Epidermal melanocyte (primary cell): ENCODE results near the gene CRIP2.
A peak's percentile ranks its signal among the peaks of the same experiment; 100 is the strongest.

Source experiments
- DNase-seq: peaks from one replicate; pipeline ENCODE4 v3.0.0; 2011; ENCODE audit warnings: low spot score; ENCODE audit not compliant: insufficient read length

The CRIP2 gene

DNA sequence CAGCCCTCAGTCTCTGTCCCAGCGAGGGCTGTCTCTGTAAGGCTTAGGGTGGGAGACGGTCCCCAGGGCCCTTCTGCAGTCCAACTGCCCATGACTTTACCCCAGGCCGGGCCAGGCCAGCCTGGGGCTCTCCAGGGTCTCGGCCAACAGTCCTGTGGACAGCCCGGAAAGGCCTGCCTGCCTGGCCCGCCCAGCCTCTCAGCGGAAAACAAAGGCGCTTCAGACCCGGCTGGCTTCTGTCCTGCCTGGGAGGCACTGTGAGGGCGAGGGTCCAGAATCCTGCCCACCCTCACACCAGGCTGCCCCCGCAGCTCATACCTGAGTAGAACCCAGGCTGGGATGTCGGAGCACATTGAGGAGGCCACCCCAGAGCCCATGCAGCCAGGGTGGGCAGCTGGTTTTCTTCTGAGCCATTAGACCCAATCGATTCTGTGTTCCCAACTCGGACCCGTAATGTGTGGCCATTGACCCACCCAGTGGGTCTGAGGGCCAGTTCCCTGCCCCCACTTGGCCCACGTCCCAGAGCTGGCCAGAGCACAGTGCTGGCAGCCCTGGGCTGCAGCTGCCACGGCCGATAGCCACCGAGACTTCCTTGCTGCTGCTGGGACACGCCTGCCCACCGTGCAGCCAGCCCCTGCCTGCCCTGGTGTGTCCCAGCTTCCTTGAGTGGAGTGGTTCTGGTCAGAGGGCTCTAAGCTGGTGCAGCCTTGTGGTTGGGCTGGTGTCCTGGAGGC, 1.6 kb downstream of the CRIP2 start:
- peak; percentile 89 for DNase-seq

DNA sequence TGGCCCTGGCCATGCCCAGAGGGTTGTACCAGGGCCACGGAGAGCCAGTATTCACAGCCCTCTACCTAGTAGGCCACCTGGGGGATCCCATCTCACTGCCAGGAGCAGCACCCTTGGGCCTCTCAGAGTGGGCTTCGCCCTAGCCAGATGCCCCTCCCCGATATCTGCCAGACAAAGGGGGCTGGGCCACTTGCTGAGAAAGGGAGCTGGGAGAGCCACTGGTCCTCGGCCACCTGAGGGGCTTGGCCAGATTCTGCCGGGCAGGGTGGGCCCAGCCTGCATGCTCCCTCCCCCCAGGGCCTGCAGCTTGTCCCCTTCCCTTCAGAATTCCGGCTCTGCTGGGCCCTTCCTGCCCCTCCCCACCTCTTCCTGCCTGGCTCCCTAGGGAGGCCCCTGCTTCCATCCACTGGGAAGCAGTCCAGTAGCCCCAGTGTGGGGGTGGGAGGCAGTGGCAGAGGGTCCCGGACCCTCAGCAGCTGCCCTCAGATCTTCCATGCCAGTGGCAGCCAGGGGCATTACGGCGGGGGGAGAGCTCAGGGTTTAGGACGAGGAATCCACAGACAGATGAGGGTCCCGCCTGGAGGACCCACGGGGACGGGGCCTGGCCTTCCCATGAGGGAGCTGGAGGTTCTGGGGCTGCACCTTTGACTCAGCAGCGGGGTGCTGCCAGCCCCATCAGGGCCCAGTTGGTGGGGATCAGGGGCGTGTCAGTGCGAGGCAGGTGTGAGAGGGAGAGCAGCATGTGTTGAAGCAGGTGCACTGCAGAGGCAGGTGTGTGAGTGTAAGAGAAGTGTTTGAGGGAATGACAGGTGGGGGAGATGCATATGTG, 2.4 kb downstream of the CRIP2 start:
- no peak for DNase-seq

DNA sequence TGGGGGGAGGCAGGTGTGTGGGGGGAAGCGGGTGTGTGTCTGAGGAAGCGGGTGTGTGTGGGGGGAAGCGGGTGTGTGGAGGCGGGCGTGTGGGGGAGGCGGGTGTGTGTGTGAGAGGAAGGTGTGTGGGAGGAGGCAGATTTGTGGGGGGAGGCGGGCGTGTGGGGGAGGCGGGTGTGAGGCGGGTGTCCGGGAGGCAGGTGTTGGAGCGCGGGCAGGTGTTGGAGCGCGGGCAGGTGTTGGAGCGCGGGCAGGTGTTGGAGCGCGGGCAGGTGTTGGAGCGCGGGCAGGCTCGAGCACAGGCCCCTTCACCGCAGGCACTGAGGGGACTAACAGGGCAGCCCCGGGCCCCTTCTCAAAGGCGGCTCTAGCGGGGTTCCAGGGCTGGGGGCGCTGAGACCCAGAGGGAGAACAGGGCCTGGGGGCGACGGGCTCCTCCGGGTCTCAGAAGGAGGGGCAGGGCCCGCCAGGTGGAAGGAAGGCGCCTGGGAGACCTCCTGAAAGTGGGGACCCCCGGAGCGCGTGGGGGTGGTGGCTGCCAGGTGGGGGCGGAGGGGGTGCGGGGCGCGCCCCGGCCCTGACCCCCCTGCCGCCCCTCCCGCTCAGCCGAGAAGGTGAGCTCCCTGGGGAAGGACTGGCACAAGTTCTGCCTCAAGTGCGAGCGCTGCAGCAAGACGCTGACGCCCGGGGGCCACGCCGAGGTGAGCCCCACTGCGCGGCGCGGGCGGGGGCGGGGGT, 3.2 kb downstream of the CRIP2 start:
- no peak for DNase-seq

DNA sequence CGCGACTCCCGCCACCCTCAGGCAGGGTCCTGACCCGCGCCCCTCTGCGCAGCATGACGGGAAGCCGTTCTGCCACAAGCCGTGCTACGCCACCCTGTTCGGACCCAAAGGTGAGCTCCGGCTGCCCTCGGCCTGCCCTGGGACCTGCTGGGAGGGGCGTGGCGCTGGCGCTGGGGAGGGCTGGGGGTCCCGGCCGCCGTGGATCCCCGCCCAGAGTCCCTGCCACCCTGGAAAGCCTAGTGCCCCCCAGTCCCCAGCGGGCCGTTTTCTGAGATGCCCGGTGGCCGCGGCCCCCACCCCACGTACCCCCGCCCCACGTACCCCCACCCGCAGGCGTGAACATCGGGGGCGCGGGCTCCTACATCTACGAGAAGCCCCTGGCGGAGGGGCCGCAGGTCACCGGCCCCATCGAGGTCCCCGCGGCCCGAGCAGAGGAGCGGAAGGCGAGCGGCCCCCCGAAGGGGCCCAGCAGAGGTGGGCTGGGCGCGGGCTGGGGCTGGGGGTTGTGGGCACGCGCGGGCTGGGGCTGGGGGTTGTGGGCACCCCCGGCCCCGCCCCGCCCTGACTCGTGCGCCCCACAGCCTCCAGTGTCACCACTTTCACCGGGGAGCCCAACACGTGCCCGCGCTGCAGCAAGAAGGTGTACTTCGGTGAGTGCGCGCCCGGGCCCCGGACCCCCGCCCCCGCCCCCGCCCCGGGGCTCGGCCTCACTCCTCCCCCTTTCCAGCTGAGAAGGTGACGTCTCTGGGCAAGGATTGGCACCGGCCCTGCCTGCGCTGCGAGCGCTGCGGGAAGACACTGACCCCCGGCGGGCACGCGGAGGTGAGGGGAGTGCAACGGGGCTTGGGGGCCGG, 4.0 kb downstream of the CRIP2 start:
- DNase-seq = no peak

DNA sequence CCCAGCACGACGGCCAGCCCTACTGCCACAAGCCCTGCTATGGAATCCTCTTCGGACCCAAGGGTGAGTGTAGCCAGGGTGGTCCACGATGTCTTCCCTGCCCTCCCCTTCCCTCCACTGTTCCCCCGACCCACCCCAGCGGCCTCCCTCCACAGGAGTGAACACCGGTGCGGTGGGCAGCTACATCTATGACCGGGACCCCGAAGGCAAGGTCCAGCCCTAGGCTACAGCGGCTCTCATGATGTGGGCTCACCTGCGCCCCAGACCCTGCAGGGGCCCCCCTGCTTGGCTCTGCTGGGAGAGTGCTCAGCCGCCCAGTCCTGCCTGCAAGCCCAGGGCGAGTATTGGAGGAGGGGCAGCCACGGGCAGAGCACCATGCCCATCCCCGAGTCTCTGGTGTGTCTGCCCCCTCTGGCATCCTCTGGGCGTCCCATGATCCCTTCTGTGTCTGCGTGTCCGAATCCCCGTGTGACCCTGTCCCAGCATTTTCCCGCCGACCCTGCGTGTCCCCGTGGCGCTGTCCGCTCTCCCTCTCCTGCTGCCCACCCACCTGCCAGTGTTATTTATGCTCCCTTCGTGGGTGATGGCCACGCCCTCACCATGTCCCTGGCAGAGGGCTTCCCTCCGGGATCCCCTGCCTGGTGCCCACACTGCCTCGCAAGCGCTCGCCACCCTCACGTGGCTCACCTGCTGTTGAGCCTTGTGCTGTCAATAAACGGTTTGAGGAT, 5.0 kb downstream of the CRIP2 start:
- no peak for DNase-seq

DNA sequence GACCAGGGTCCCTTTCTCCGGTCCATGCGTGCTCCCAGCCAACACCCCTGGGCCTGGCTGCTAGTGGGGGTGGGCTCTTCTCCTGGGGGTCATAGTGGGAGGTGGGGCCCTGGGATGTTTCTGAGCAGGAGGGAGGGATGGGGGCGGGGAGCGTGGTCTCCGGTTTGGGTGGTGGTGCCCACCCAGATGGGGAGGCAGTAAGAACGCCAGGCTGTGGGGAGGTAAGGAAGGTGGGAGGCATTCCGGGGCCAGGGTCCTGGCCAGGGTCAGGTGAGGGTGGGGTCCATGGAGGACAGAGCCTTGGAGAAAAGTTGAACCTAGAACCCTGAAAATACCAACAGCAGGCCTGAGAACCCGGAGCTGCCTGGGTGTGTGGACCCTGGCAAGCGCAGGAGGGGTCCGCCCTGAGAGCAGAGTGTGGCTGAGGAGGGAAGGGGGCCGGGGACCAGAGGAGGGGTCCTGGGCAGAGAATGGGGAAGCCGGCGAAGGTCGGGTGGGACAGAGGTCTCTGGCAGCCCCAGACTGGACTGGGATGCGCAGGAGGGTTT, 5.7 kb downstream of the CRIP2 start:
- DNase-seq = no peak

DNA sequence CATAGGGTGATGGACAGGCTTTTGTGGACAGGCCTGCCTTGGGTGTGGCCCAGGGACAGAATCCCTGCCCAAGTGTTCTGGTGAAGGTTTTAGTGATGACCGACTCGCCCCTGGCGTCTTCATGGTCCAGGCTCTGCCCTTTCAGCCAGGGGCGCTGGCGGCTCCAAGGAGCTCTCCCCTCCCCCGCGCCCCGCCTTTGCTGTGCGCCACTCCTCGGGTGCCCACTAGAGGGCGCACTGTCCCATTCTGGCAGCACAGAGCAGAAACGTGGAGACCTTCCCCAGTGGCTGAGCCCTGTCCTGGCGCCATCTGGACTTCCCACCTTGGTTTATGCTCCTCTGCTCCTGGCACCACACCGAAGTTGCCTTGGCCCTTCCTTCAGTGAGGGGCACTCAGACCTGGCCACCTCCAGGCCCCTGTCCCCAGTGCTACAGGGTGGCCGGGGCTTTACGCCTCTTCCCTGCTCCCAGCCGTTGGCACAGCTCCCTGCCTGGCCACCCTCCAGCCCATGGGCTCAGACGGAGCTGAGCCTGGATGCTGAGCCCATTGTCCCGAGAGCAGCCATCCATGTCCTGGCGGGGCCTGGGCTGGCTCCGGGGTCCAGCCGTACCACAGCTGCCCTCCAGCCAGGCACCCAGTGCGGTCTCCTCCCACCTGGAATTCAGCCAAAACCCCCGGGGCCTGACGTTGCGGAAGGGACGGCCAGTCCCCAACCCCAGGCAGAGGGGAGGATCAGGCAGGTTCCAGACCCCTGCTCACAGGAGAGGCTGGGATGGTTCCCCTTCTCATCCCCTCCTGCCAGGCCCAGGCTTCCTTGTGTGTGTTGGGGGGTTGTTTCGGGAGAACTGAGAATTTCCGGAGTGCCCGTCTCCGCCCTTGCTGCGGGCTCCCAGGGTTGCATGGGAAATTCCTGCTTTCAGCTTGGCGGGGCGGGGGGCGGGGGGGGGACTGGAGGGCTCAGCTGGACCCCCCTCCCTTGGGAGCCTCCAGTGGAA, 6.5 kb downstream of the CRIP2 start:
- DNase-seq = peak; percentile 98

DNA sequence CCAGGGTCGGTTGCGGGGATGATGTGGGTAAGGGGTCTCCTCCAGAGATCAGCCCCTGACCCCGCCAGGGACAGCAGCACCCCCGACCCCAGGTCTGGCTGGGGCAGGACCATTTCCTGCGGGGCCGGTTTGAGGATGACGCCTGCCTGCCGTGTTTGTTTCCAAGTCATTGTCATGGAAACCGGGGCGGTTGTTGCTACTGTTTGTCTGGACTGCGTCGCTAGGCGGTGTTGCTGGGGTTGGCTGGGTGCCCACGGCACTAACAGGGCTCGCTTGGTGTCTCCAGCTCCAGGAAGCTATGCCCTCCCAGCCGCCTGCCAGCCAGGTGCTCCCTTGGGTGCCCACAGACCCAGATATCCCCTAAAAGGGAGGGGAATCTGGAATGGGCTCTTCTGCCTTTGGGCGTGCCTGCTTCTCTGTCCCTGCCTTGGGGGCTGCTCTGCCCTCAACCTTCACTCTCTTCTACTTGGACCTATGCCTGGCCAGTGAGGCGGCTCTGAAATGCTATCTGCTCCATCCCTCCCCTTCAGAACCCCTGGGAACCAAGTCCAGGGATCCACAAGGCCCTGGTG, 7.4 kb downstream of the CRIP2 start:
- peak; percentile 99 for DNase-seq

DNA sequence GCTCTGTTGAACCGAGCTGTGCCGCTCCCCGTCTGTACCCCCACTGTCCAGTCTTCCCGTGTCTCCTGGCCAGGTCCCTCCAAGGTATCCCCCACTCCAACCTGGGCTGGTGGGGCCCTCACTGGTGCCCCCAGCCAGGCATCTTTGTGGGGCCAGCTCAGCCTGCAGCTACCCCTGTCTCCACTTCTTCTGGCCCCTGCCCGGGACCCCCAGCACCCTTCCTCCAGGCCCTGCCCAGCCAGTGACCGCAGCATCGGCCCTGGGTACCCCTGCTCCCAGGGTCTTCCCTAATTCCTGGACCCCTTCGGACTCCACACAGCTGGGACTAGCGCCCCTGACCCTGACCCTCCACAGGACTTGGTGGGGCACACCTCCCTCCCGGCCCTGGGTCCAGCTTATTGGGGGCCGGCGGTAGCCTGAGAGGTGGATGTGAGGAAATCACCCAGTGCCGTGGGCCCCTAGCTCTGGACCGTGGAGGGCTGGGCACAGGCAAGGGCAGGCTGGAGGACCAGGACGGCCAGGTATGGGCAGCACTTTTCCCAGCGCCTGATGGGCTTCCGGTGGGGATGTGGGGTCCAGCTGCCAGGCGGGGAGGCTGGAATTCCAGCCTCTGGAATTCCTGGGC, 8.0 kb downstream of the CRIP2 start:
- no peak for DNase-seq

DNA sequence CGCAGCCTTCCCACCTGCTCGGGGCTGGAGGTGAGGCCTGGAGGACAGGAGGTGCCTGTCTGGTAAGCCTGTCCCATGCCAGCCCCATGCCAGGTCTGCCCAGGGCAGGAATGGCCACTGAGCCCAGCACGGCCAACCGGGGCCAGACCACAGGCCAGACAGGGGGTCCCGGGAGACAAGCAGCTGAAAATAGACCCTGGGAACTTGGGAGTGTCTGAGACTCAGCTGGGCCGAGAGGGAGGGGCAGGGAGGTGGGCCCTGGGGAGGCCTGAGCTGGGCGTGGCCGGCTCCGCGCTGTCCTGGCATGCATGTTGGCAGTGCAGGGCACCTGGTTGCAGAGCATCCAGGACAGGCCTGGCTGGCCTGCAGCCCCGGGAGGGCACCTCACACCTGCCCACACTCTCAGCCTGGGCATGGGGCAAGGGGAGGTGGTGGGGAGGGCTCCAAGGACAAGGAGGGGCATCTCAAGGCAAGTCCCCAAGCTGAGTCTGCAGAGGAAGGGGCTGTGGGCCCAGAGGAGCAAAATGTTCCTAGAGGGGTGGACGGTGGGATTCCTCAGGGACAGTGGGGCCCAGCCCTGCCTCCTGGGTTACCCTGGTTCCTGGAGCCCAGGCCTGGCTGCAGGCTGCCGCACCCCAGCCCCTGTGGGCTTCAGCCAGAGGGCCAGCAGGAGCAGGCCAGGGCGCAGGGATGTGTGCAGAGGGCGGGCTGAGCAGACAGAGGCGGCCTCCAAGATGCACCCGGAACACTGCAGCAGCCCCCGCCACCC, 8.9 kb downstream of the CRIP2 start:
- DNase-seq = no peak

DNA sequence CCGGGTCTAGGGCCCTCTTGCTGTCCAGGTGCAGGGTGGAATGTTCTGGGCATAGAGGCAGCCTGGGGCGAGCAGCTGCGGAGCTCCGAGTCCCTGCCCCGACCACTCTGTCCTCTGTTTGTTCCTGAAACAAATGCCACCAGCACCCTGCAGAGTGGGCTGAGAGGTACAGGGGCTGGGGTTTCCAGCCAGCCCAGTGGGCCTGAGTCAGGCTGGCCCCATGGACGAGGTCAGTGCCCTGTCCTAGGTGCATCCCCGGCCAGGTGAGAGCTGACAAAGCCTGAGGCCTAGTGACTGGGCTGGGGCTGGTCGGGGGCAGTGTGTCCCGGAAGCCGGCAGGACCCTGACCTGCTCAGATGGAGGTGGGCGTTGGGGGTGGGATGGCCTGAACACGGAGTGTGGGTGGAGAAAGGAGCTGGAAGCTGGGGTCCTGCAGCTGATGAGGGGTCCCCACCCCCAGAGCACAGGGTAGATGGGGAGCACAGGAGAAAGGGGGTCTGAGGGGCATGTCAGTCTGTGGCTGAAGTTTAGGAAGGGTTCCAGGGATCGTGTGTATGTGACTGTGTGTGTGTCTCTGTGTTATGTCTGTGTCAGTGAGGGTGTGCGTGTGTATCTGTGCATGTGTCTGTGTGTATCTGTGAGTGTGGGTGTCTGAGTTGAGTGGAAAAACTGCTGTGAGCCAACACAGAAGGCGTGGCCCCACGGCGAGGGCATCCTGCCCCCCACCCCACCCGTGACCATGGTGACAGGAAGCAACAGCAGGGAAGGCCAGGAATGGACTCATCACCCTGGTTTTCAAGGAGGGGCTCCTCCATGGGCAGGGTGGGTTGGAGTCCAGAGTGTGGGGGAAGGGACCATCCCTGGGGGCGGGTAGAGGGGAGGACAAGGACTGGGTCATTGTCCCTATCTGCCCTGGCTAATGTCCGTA, 9.7 kb downstream of the CRIP2 start:
- no peak for DNase-seq

DNA sequence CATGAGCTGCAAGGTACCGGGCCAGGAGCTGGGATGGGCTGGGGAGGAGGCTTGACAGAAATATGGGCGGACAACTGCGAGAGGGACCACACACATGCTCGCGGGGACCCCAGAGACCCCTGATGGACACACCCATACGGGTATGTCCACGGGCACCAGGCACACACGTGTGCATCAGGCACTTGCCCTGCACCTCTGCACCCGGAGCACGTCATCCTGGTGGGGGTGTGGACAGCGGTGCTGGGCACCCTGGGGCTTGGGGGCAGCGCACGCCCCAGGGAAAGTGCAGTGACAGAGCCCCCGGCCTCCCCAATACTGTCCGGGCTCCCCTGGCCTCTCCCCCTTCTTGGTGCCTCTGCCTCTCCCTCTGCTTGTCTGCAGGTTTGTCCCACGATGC, 10.4 kb downstream of the CRIP2 start:
- DNase-seq = no peak

DNA sequence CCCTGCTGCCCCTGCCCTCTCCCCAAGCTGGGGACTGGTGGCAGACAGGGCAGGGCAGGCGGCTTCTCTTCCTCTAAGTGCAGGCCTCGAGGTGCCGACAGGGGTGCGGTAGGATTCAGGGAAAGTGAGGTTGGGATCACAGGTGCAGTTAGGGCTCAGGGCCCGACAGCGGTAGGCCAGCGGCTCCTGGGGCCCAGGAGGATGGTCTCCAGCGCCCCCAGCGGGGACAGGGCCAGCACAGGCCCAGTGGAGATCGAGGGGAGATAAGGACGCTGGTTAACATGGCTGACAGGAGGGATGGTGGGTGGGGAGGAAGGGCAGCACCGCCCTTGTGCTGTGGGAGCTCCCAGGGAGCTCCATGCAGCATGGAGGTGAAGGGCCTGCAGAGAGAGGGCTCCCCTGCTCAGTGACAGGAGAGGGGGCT, 11.1 kb downstream of the CRIP2 start:
- no peak for DNase-seq

DNA sequence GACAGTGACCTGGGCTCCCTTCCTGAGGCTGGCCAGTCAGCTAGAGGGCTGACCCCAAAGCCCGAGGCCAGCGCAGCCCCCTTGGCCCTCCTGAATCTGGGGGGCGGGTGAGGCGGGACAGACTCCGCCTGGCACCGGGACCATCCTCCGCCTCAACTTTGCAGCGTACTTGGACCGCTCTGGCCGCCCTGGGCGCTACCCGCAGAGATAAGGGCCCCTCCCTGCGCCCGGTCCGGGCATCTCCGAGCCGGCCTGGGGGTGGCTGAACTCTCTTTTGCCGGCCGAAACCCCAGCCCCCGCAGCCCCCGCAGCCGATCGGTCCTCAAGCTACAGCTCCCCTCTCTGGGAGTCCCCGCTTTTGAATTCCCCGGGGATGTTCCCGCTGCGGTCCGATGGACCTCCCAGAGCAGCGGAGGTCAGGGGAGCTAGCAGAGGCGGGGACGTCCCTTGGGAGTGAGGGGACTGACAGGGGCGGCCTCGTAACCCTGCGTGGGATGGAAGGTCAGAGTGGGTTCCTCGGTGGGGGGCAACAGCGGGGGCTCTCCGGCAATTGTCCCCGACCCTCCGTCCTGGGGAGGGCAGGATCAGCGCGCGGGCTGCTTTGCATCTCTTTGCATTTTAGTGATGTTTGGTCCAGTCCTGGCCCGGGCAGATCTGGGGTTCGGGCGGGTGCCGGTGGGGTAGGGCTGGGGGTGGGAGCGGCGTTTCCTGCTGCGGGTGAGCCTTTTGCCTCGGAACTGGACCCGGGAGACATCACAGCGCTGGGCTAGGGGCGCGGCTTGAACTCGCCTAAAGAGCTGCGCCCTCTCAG, 11.7 kb downstream of the CRIP2 start, which contains the start of gene CRIP1:
Gene CRIP1 (plus strand): TSS at position 724 of the 811 bp plus-strand sequence. CDS start 374 bp downstream, outside the sequence.
- DNase-seq = no peak

DNA sequence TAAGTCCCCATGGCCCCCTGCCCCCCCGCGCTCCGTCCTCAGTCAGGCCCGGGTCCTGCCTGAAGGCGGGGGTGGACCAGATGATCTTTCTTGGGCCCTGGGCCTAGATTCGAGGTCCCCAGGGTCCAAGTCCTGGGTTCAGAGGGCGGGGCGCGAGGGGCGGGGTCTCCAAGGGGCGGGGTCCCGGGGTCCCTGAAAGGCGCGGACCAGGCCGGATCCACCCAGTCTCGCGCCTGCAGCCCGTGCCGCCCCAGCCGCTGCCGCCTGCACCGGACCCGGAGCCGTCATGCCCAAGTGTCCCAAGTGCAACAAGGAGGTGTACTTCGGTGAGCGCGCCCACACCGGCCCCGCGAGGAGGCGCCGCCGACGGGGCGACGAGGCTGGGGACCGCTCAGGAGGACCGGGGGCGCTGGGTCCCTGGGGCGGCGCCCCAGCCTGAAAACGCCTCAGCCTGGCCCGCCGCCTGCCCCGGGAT, 12.4 kb downstream of the CRIP2 start:
- DNase-seq = no peak
